Right atrium auricular region (tissue), 2 donors: Measurements from ENCODE around the gene CD300LF. TPM values are rescaled to one million over a fixed set of nuclear protein-coding genes. Genes with fewer than 3 reads are reported as not detected.

Experiments
- DNase-seq: peaks from one replicate; pipeline ENCODE4 v3.0.0-alpha.2; 2019; ENCODE audit warnings: low spot score
- H3K27ac ChIP-seq, 2 donors: fragments of 200-600 bp; sonication (generic); 1 replicate in 1 of 2; 2 replicates in 1 of 2; pipeline ENCODE4 v1.5.1; 2016 to 2019
- H3K27me3 ChIP-seq, 2 donors: fragments of 200-600 bp; sonication (generic); one replicate each; pipeline versions ENCODE4 v1.5.1 to v1.6.0; 2017 to 2019
- H3K36me3 ChIP-seq: fragments of 200-600 bp; sonication (generic); one replicate; pipeline ENCODE4 v1.5.1; 2016
- H3K4me1 ChIP-seq, 2 donors: fragments of 200-600 bp; sonication (generic); one replicate each; pipeline versions ENCODE4 v1.5.1 to v1.6.0; 2017 to 2019
- H3K4me3 ChIP-seq, 2 donors: fragments of 200-600 bp; sonication (generic); 1 replicate in 1 of 2; 2 replicates in 1 of 2; pipeline ENCODE4 v1.5.1; 2017 to 2019; ENCODE audit warnings: mild to moderate bottlenecking in 1 of 2, moderate library complexity in 1 of 2
- H3K9me3 ChIP-seq, 2 donors: fragments of 200-600 bp; sonication (generic); one replicate each; pipeline ENCODE4 v1.5.1; 2019
- CTCF ChIP-seq, 2 donors: fragments of 200-600 bp; sonication (generic); IDR thresholded peaks; one replicate each; pipeline ENCODE4 v1.5.1; 2019; ENCODE audit warnings: antibody characterized with exemption in 2 of 2
- total RNA-seq, 2 donors: library from RNA; depleted of rRNA; stranded (reverse); fragments of >200 nt; gene quantifications; one replicate each; pipeline ENCODE4 v1.1.0, GENCODE V29; 2016

Gene CD300LF
- total RNA-seq: under 1 TPM in 1 of 2 donors, not detected in 1; 0.71 TPM

- Histone ChIP-seq H3K9me3 (no peaks in the 10 kb centered on the region), H3K27ac (no peak within 1 kb of the TSS), H3K4me1 (no peaks in the 10 kb centered on the region), H3K27me3 (no peaks in the 10 kb centered on the region), H3K4me3 (no peak within 1 kb of the TSS), H3K36me3 (no peaks in the 10 kb centered on the region)
- DNase-seq: no peak
- TF ChIP-seq CTCF (IDR thresholded peaks at IDR 0.05): no peak
These were observed at the start of gene CD300LF for GRCh38 chr17:74712756-74713155. Gene CD300LF (minus strand): TSS chr17:74712923. CDS start chr17:74712866, 57 bp downstream.

- Histone ChIP-seq H3K27ac (no peak overlapping the region), H3K27me3 (no peaks in the 10 kb centered on the region), H3K9me3 (no peaks in the 10 kb centered on the region), H3K4me3 (no peak overlapping the region), H3K36me3 (no peaks in the 10 kb centered on the region), H3K4me1 (peaks cover 0 to 69% of the 10 kb centered on the region in 2 donors)
- TF ChIP-seq CTCF (IDR thresholded peaks at IDR 0.05): no peak
- no peak for DNase-seq
These were observed 49.2 kb upstream of the CD300LF start for GRCh38 chr17:74761931-74762330.

GRCh38 chr17:74761419-74761818 lies 48.7 kb upstream of the CD300LF start:
- Histone ChIP-seq H3K36me3 (no peaks in the 10 kb centered on the region), H3K4me3 (no peak overlapping the region), H3K9me3 (no peaks in the 10 kb centered on the region), H3K27ac (peak overlapping the region in 1 of 2 donors; percentile 55), H3K4me1 (peaks cover 0 to 71% of the 10 kb centered on the region in 2 donors), H3K27me3 (no peaks in the 10 kb centered on the region)
- no peak for TF ChIP-seq CTCF (IDR thresholded peaks at IDR 0.05)
- DNase-seq: no peak

- Histone ChIP-seq H3K9me3 (no peaks in the 10 kb centered on the region), H3K27ac (peak overlapping the region; percentile 32 to 55), H3K36me3 (no peaks in the 10 kb centered on the region), H3K4me3 (no peak overlapping the region), H3K4me1 (peaks cover 0 to 71% of the 10 kb centered on the region in 2 donors), H3K27me3 (no peaks in the 10 kb centered on the region)
- DNase-seq: no peak
- TF ChIP-seq CTCF (IDR thresholded peaks at IDR 0.05): no peak
These were observed 47.8 kb upstream of the CD300LF start for GRCh38 chr17:74760404-74761105.

GRCh38 chr17:74759941-74760340 lies 47.2 kb upstream of the CD300LF start:
- Histone ChIP-seq H3K36me3 (no peaks in the 10 kb centered on the region), H3K4me1 (peaks cover 0 to 71% of the 10 kb centered on the region in 2 donors), H3K27me3 (no peaks in the 10 kb centered on the region), H3K27ac (peak overlapping the region; percentile 11 to 55), H3K9me3 (no peaks in the 10 kb centered on the region), H3K4me3 (no peak overlapping the region)
- TF ChIP-seq CTCF (IDR thresholded peaks at IDR 0.05): no peak
- DNase-seq: no peak
